ENCODE results near the gene ADAMTS2.
"Not testable (repeated sequence)": the region's sequence is repeated elsewhere in the genome, so short reads cannot be mapped to it uniquely, and the experiment has no call there.

ADAMTS2 gene

DNA sequence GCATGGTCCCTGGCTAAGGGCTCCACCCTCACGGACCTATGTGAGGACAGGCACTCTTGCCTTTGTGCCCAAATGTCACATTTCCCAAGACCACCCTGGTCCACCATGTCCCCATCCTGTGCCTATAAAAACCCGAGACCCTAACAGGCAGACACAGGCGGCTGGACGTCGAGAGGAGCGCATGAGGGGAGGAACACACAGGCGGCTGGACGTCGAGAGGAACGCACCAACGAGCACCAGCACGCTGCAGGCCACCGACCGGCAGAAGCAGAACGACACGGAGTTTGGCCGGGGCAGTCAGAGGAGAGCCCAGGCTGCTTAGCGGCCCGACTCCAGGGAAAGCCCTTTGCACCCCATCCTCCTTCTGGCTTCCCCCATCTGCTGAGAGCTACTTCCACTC lies 119.9 kb downstream of the ADAMTS2 start:
- DNase-seq = no peak

GRCh38 chr5:179224741-179225140 lies 120.5 kb downstream of the ADAMTS2 start:
- no peak for DNase-seq

DNA sequence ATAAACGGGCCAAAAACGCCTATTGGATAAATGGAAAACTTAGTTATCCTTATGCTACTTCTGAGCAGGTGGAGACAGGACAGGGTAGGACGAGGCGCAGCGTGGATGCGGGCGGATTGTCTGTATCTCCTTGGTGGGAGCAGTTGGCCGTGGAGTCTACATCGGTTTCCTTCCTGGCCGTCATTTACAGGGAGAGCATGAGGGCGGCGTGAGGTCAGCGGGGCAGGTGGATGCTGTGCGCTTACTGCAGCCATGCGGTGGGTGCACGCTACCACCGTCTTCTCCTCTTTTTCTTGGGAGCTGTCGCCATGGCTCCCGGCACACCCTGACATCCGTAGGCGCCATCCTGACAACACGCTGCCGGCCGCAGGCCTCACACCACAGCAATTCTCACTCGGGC lies 121.3 kb downstream of the ADAMTS2 start:
- no peak for DNase-seq

DNA sequence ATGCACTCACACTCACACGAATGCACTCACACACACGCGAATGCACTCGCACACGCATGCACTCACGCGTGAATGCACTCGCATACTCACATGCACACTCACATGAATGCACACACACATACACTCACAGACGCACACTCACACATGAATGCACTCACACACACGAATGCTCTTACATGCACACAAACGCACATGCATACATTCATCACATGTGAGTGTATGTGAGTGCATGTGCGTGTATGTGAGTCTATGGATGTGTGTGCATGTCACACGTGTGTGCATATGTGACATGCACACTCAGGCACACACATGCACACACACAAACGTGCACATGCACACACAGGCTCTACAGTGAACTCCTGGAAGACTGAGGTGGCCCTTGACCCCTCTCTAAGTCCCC lies 121.7 kb downstream of the ADAMTS2 start:
- no peak for DNase-seq

DNA sequence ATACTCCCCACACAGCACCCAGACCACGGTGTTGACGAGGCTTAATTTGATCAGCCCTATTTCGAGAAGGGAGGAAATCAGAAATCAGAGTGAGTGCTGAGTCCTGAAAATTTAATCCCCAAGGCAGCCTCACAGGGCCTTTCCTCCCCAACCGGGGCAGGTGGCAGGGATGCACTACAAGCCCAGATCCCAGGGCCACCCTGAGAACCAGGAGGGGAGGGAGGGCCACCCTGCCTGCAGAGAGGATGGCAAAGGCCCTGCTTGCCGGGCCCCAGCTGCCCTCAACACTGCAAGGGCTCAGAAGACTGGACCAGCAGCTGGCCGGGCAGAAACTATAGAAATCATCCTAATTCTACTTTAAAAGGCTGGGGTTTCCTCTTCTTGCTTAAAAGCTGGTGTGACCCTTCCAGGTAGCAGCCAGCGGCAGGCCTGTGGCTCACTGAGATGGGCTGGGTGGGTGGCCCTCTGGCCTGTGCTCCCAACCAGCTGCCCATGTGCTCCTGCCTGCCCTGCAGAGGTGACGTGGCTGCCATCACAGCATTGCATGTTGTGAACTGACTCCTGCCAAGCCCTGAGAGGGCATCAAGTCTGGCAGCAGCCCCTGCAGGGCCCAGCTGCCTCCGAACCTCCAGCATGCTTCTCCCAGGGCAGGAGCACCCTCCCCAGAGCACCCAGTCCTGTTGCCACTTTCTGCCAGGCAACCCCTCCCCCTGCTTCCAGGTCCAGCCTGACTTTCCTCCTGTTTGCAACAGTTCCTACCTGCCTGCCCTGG lies 122.8 kb downstream of the ADAMTS2 start:
- DNase-seq = no peak

DNA sequence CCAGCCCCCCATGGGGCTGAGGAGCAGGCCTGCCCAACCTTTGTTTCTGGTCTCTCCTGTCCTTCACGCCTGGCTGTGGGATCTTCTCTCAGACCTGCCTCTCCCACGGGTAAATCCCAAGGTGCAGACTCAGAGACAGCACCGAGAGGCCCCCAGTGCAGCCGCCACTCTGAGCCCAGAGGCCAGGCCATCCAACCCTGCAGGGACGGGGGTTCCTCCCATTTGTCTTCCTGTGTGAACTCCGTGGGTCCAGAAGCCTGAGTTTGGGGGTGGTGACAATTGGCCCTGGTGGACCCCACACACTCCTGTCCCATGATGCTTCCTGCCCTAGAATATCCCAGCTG lies 123.4 kb downstream of the ADAMTS2 start:
- no peak for DNase-seq

- DNase-seq = no peak
Observed at GRCh38 chr5:179221196-179221876, 123.9 kb downstream of the ADAMTS2 start.

DNA sequence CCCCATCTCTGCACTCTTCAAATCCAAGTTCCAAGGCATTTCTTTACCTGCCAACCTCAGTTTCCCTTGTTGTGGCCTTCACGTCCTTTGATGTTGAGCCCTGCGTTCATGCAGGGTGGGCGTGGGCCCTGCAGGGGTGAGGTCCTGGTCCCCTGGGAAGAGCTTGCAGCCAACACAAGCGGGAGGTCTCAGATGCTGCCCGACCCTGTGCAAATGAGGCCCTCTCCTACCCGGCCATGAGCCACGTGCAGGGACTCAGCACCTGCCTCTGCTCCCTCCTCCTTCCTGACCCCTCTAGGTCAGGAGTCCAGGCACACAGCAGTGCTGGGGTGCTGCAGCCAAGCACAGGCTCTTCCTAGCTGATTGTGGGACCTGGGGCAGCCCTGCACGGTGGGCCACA lies 124.5 kb downstream of the ADAMTS2 start:
- DNase-seq = no peak

GRCh38 chr5:179219661-179220620 lies 125.3 kb downstream of the ADAMTS2 start:
- DNase-seq = no peak

DNA sequence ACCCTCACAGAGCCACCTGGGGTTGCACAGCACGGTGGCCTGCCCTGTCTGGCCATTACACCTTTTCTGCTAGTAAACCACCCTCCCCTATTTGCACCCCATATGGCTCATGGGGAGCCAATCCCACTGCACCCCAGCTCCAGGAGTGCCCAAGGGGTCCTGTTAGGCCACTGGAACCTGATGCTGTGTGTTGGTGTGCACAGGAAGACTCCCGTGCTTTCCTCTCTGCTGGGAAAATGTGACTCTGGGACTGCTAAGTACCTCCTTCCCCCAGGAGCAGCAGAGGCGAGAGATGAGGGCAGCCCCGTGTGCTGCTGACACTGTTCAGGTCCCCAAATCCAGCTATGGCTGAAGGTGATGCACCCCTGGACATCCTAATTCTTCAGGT lies 126.3 kb downstream of the ADAMTS2 start:
- no peak for DNase-seq

GRCh38 chr5:179217956-179218942 lies 127.0 kb downstream of the ADAMTS2 start:
- DNase-seq = no peak

DNA sequence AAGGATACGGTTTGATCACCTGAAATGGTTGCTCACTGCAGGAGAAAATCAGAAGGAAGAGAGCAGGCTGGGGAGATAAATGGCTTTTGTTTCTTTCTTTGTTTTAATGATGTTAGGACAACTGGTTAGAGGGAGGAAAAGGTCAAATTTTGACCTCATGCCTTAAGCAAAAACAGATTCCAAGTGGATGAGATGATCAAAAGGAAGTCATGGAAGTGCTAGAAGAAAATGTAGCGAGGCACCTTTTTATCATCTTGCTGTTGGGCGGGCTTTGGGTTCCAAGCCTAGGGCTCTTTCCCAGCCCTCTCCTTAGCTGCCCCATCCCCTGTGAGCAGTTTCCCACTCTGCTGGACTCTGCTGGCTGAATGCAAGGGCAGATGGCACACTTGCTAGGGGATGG lies 127.9 kb downstream of the ADAMTS2 start:
- no peak for DNase-seq

DNA sequence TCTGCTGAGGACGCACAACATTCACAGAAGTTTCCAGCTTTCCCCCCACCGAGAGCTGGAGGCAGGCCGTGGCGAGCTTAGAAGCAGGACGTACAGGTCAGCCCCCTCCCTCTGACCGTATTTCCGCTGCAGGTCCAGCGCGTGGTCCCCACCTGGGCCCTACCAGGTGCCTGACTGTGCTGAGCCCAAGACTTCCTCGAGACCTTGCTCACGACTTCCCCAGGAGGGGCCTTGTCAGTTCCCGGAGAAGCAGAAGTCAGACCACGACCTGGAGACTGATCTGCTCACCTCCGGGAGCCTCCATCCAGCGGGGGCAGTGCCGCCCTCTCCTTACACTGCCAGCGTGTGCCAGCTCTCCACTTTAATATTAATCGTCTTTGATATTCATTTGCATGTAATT lies 128.9 kb downstream of the ADAMTS2 start:
- not testable (repeated sequence) for DNase-seq

DNA sequence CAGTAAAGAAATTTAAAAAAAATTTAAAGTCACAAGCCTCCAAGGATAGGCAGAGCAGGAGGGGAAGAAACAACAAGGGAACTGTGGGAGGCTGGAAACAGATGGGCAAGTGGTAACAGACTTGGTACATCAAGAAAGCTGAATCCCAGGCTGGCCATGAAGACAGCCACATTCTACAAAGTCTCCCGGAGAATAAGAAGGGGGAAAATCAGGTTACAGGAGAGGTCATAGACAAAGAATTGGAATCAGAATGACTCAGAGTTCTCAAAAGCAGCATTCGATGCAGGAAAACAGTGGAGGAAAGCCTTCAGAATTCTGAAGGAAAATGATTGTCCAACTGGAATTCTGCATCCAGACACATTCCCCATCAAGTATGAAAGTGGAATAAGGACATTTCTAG lies 129.7 kb downstream of the ADAMTS2 start:
- DNase-seq = no peak

DNA sequence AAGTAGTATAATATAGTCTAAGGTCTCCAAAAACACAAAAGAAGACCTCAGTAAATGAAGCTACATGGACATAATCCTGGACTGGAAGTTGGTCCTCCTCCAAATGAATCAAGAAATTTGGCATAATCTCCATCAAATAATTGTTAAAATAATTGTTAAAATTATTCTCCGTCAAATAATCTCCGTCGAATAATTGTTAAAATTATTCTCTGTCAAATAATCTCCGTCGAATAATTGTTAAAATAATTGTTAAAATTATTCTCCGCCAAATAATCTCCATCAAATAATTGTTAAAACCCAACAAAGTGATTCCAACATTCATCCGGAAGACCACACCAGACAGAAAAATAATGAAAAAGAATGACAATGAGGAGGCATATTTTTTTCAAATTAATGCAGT lies 130.6 kb downstream of the ADAMTS2 start:
- DNase-seq = no peak

DNA sequence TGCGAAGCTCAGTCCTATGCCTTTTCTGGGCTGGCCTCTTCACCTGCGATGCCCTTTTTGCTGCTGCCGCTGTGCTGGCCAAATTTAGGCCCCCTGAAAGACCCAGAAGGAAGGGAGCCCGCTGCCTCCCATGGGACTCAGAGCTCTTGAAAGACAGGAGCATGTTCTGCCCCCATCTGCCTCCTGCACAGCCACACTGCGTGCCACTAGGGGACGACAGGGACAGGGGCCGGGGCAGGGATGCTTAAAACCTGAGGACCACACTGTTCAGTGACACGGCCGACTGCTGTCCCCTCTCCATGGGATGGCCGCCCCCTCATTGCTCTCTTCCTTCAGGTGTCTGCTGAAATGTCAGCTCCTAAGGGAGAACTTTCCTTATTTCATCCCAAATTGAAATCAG lies 132.4 kb downstream of the ADAMTS2 start:
- no peak for DNase-seq

GRCh38 chr5:179211631-179212030 lies 133.6 kb downstream of the ADAMTS2 start:
- no peak for DNase-seq

GRCh38 chr5:179211068-179211467 lies 134.2 kb downstream of the ADAMTS2 start:
- no peak for DNase-seq

- DNase-seq = no peak
Observed at GRCh38 chr5:179210478-179210877, 134.8 kb downstream of the ADAMTS2 start.

GRCh38 chr5:179209359-179210150 lies 135.7 kb downstream of the ADAMTS2 start:
- DNase-seq = no peak

GRCh38 chr5:179208706-179209358 lies 136.4 kb downstream of the ADAMTS2 start:
- DNase-seq = no peak
